Uterus (tissue), 4 donors: ENCODE measurements around the gene PCAT7. TPM values are rescaled to one million over a fixed set of nuclear protein-coding genes. Genes with fewer than 3 reads are reported as not detected.

ENCODE experiments used
- DNase-seq, 2 donors: peaks; one replicate each; pipeline ENCODE4 v3.0.0-alpha.2; 2019 to 2020
- H3K27ac ChIP-seq, 2 donors: fragments of 200-600 bp; sonication (generic); 1 replicate in 1 of 2; 2 replicates in 1 of 2; pipeline ENCODE4 v1.5.1; 2016 to 2018
- H3K27me3 ChIP-seq, 2 donors: fragments of 200-600 bp; sonication (generic); one replicate each; pipeline ENCODE4 v1.5.1; 2018 to 2019; ENCODE audit warnings: control low read depth in 1 of 2
- H3K36me3 ChIP-seq, 2 donors: fragments of 200-600 bp; sonication (generic); one replicate each; pipeline ENCODE4 v1.5.1; 2019; ENCODE audit warnings: control low read depth in 1 of 2
- H3K4me1 ChIP-seq, 2 donors: fragments of 200-600 bp; sonication (generic); one replicate each; pipeline ENCODE4 v1.5.1; 2018 to 2019; ENCODE audit warnings: control low read depth in 1 of 2
- H3K4me3 ChIP-seq, 2 donors: fragments of 200-600 bp; sonication (generic); 1 replicate in 1 of 2; 2 replicates in 1 of 2; pipeline ENCODE4 v1.5.1; 2018 to 2019; ENCODE audit warnings: mild to moderate bottlenecking in 1 of 2
- H3K9me3 ChIP-seq, 2 donors: fragments of 200-600 bp; sonication (generic); one replicate each; pipeline ENCODE4 v1.5.1; 2019; ENCODE audit warnings: control low read depth in 1 of 2
- POLR2A ChIP-seq, 2 donors: fragments of 450-650 bp; IDR thresholded peaks; one replicate each; pipeline ENCODE4 v1.6.1; 2016; ENCODE audit warnings: antibody characterized with exemption in 2 of 2, mild to moderate bottlenecking in 1 of 2, moderate library complexity in 1 of 2
- intact Hi-C: fragments of 100-400 bp; cut with DNase I; formaldehyde crosslinking; loops from one replicate; pipeline ENCODE4 v1.15.1; 2023; ENCODE audit warnings: low total_unique reads
- total RNA-seq, 4 donors: library from RNA; depleted of rRNA in 3 of 4; stranded (reverse); fragments of >200 nt in 3 of 4; gene quantifications; one replicate each; pipeline versions ENCODE4 v1.1.0 to v1.2.4, GENCODE V29; 2014 to 2023
- TF ChIP-seq, protein P1 (sequence below), 4 experiments: fragments of 200-600 bp in 2 of 4; fragments of 450-650 bp in 2 of 4; sonication (generic) in 2 of 4; IDR thresholded peaks; one replicate each; pipeline ENCODE4 v1.5.1; 2016 to 2019; ENCODE audit warnings: antibody characterized with exemption in 4 of 4, mild to moderate bottlenecking in 2 of 4, moderate library complexity in 1 of 4
- donor health status: DM: yes; HTN: yes; CAD: no.

The PCAT7 gene
- total RNA-seq, 4 donors from 2014 or later = not detected

DNA sequence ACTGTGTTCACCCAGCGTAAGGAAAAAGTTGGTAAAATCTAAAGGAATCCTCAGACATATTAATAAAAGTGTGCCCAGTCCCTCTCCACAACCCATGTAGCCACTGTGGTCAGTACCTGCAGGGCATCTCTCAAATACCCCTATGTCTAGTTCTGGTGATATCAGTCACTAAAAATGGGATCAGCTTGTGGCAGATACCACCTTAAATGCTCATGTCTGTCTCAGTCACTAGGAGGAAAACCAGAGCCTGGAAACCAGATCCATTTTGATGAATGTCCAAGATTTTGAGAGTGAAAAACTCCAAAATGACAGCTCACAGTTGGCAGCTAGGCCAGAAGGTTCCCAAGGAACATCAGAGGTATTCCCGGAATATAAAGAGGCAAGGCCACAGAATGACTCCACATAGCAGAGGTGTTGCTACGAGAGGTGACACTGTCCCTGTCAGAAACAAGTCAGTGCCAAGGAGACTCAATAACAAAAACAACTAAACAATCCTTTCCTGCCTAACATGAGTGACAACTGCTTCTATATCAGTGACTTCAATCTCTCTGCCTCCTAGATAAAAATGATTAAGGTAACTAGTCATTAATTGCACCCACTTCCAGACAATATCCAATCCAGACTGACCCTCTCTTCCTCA lies 13.5 kb downstream of the PCAT7 start:
- Histone ChIP-seq H3K4me3 (no peak overlapping the region), H3K4me1 (no peaks in the 10 kb centered on the region), H3K27ac (no peak overlapping the region), H3K27me3 (no peaks in the 10 kb centered on the region), H3K9me3 (no peaks in the 10 kb centered on the region), H3K36me3 (no peaks in the 10 kb centered on the region)
- TF ChIP-seq POLR2A (IDR thresholded peaks at IDR 0.05) = no peak
- TF ChIP-seq, protein P1, sequence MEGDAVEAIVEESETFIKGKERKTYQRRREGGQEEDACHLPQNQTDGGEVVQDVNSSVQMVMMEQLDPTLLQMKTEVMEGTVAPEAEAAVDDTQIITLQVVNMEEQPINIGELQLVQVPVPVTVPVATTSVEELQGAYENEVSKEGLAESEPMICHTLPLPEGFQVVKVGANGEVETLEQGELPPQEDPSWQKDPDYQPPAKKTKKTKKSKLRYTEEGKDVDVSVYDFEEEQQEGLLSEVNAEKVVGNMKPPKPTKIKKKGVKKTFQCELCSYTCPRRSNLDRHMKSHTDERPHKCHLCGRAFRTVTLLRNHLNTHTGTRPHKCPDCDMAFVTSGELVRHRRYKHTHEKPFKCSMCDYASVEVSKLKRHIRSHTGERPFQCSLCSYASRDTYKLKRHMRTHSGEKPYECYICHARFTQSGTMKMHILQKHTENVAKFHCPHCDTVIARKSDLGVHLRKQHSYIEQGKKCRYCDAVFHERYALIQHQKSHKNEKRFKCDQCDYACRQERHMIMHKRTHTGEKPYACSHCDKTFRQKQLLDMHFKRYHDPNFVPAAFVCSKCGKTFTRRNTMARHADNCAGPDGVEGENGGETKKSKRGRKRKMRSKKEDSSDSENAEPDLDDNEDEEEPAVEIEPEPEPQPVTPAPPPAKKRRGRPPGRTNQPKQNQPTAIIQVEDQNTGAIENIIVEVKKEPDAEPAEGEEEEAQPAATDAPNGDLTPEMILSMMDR (IDR thresholded peaks at IDR 0.05) = no peak
- intact Hi-C loops = no loop called here
- DNase-seq = no peak

DNA sequence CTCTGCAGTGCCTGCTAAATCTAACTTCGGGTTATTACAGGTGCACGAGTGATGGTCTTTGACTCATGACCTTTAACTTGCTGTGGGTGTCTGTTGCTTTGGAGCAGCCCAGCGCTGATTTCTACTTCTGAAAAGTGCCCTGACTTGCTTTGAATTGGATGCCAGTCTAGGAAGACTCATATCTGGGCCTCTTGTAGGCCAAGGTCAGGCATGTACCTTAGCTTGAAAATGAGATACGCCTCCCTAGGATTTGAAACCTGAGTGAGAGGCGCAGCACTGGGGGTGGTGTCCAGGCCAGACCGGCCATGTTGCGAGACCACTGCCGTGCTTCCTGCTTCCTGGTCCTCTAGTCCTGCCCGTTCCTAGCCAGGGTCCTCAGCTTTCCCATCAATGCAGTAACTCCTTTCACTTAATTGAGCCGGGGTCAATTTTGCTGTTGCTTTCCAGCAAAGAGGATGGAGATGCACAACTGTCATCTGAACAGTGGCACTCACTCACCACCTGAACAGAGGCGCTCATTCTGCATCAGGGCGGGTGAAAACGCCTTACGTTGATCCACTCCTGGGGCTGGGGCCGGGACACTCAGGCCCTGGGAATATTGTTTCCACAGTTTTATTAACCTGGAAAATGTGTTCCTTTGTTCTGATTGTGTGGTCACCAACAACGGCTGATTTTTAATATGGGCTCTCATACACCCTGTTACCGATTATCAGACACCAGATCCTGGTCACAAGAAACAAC lies 14.3 kb downstream of the PCAT7 start:
- TF ChIP-seq POLR2A (IDR thresholded peaks at IDR 0.05) = no peak
- TF ChIP-seq, protein P1 (IDR thresholded peaks at IDR 0.05) = no peak
- H3K27me3 ChIP-seq = no peaks in the 10 kb centered on the region
- intact Hi-C loops = no loop called here
- H3K4me3 ChIP-seq = no peak overlapping the region
- H3K36me3 ChIP-seq = no peaks in the 10 kb centered on the region
- no peaks in the 10 kb centered on the region for H3K4me1 ChIP-seq
- H3K9me3 ChIP-seq = no peaks in the 10 kb centered on the region
- H3K27ac ChIP-seq = no peak overlapping the region
- no peak for DNase-seq

DNA sequence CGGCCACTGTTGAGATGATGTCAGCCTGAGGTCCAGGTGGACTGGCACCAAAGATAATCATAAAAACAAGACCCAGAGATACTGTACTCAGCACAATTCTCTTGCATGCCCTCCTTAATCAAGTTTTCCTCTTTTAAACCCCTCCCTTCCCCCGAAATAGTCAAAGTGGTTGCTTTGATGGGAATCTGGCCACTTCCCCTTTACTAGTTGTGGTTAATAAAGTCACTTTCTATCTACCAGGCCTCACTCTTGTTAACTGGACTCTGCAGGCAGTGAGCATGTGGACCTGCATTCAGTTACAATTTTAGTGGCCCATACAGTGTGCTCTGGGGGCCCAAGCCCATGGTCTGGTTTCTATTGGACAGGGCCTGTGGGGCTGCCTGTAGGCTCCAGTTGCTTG lies 21.2 kb downstream of the PCAT7 start:
- Histone ChIP-seq H3K9me3 (no peaks in the 10 kb centered on the region), H3K27ac (no peak overlapping the region), H3K4me1 (no peaks in the 10 kb centered on the region), H3K4me3 (no peak overlapping the region), H3K27me3 (no peaks in the 10 kb centered on the region), H3K36me3 (no peaks in the 10 kb centered on the region)
- intact Hi-C loops = no loop called here
- TF ChIP-seq, protein P1 (IDR thresholded peaks at IDR 0.05) = no peak
- no peak for TF ChIP-seq POLR2A (IDR thresholded peaks at IDR 0.05)
- no peak for DNase-seq

DNA sequence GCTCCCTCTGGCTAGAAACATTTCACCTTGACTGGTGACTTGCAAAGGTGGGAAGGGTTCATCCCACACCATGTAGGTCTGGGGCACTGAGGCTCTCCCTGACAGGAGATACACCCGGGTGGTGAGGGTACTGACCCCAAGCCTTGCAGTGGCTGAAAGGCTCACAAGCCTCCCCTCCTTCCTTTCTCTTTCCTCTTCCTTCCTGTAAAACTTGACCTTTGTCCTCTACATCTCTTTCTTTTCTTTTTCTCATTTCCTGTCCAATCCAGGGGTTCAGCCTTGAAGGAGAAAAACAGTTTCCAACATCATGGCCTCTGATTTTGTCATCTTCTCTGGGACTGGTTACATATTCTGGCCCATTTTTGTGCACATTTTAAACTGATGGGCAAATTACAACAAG lies 22.2 kb downstream of the PCAT7 start:
- H3K27ac ChIP-seq = peak overlapping the region in 1 of 2 donors; percentile 11
- no peaks in the 10 kb centered on the region for H3K27me3 ChIP-seq
- no peaks in the 10 kb centered on the region for H3K9me3 ChIP-seq
- no peak for DNase-seq
- intact Hi-C loops = no loop called here
- TF ChIP-seq, protein P1 (IDR thresholded peaks at IDR 0.05) = no peak
- no peak for TF ChIP-seq POLR2A (IDR thresholded peaks at IDR 0.05)
- no peaks in the 10 kb centered on the region for H3K36me3 ChIP-seq
- H3K4me3 ChIP-seq = no peak overlapping the region
- no peaks in the 10 kb centered on the region for H3K4me1 ChIP-seq

DNA sequence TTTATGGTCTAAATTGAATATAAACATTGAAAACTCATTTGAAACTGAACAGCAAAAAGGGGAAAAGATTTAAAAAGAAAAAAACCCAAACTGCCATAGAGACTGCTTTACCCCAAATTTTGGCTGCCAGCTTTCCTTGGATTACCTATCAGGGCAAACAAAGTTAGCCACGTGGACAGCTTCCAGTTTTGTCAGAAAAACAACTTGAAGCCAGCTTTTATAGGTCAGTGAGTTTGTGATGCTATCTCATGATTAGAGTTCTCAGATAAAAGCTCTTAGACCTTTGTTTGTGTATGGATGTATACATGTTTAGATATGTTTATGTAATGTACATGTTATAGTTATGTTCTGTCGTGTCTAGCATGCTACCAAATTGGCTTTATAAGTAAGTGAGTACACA lies 22.7 kb downstream of the PCAT7 start:
- no peak overlapping the region for H3K4me3 ChIP-seq
- no peaks in the 10 kb centered on the region for H3K36me3 ChIP-seq
- H3K27ac ChIP-seq = peak overlapping the region in 1 of 2 donors; percentile 11
- TF ChIP-seq POLR2A (IDR thresholded peaks at IDR 0.05) = no peak
- TF ChIP-seq, protein P1 (IDR thresholded peaks at IDR 0.05) = no peak
- H3K9me3 ChIP-seq = no peaks in the 10 kb centered on the region
- H3K4me1 ChIP-seq = no peaks in the 10 kb centered on the region
- no peaks in the 10 kb centered on the region for H3K27me3 ChIP-seq
- DNase-seq = no peak
- intact Hi-C loops = no loop called here
